ENCODE measurements around the gene CYP27B1. TPM values are rescaled to one million over a fixed set of nuclear protein-coding genes. Genes with fewer than 3 reads are reported as not detected.

Gene CYP27B1
- total RNA-seq, 1 donor = 0.45 TPM

DNA sequence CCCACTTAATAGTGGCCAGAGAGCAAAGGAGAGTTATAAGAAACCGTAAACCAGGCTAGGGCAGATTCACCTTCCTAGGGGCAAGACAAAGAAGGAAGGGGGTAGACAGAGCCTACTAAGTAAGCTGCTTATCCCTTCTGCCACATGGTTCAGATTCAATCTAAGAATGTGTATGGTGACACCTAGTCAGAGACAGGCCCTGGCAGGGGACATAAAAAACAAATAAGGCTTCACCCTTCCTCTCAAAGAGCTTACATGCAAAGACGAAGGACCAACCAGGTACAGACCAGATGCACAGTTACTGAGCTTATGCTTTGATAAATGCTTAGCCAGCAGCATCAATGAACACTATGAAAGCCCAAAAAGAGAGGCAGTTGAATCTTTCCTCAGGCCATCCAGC, 4.4 kb downstream of the CYP27B1 start:
- no peak for DNase-seq (ENCODE audit: low read depth)
- TF ChIP-seq, protein P1, sequence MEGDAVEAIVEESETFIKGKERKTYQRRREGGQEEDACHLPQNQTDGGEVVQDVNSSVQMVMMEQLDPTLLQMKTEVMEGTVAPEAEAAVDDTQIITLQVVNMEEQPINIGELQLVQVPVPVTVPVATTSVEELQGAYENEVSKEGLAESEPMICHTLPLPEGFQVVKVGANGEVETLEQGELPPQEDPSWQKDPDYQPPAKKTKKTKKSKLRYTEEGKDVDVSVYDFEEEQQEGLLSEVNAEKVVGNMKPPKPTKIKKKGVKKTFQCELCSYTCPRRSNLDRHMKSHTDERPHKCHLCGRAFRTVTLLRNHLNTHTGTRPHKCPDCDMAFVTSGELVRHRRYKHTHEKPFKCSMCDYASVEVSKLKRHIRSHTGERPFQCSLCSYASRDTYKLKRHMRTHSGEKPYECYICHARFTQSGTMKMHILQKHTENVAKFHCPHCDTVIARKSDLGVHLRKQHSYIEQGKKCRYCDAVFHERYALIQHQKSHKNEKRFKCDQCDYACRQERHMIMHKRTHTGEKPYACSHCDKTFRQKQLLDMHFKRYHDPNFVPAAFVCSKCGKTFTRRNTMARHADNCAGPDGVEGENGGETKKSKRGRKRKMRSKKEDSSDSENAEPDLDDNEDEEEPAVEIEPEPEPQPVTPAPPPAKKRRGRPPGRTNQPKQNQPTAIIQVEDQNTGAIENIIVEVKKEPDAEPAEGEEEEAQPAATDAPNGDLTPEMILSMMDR (IDR thresholded peaks at IDR 0.05; ENCODE audit: insufficient read depth, low read length) = no peak
- H3K4me3 ChIP-seq (ENCODE audit: low read depth, low read length) = no peak overlapping the region

DNA sequence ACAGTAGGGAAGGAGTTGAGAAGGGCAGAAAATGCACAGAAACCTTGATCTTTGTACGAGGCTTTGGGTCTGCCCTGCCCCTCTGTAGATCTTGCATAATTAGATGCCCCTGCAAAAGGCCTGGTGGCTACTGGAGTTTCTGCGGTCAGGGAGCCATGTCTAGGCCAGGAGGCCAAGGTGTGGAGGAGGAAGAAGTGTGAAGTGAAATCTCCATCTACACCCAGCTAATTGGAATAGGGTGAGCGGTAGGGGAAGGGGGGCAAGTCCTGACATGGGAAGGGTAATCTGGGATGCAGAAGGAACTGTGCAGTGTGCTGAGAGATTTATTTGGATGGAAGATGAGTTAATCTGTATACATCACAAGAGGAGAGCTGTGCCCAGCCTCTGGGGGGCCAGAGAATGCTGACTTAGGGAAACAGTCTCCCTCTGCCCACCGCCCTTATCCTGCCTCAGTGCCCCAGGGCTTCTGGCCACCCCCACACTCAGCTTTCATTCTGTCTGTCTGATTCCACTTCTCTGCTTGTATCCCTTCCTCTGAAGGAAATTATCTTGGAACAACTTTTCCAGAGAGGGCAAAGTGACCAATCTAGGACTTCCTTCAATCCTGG, 5.4 kb downstream of the CYP27B1 start:
- TF ChIP-seq, protein P1 (IDR thresholded peaks at IDR 0.05; ENCODE audit: insufficient read depth, low read length) = no peak
- H3K4me3 ChIP-seq (ENCODE audit: low read depth, low read length) = no peak overlapping the region
- no peak for DNase-seq (ENCODE audit: low read depth)

DNA sequence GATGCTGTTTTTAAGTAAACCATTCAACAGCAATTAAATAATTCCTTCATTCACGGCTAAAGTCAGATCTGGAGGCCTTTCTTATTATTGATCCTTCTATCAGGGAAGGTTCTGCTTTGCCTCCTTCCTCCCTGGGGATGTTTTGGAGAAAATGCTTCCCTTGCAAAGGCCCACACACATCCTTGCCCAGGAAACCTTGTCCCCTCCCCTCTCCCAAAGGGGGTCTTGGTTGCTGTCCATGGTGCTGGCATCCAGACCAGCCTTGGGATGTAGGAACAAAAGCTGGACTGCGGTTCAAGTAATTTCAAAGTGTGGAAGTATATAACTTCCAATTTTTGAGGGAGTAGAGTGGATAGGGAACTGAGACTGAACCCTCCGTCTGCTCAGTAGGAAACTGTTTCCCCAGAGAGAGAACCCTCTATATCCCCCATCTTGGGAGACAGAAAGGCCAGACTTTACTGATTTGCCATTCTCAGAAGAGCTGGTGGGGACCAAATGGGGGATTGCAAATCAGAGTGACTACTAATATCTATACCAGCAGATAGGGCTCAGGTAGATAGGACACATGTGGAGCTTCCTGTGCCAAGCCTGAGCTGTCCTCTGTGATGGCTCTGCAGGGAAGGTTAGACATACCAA, 6.4 kb downstream of the CYP27B1 start:
- no peak overlapping the region for H3K4me3 ChIP-seq (ENCODE audit: low read depth, low read length)
- DNase-seq (ENCODE audit: low read depth) = no peak
- TF ChIP-seq, protein P1 (IDR thresholded peaks at IDR 0.05; ENCODE audit: insufficient read depth, low read length) = no peak

DNA sequence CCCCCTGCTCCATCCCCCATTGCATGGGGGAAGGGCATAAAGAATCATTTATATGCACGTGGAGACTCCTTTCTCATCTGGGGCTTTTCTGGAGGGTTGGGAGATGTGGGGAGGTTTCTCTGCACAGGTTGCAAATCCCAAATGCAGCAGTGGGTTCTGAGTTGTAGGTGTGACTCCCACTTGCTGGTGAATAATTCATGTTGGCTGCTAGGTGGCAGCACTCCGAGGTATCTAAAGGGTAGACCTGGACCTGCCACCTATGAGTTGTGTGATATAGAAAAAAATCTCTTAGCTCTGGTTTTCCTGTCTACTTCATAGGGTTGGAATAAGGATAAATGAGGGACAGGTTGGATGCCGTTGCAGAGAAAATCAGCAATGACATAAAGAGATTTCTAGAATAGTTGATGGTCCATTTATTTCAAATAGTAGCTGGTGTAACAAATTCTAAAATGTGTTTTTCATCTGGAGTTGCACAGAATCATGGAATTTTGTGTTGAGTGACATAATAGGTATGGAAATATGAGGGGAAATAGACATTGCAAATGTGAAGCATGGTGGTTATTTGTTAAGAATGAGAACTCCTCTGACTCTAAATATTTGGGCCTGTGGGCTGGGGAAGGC, 7.4 kb downstream of the CYP27B1 start:
- TF ChIP-seq, protein P1 (IDR thresholded peaks at IDR 0.05; ENCODE audit: insufficient read depth, low read length) = peak; percentile 50
- DNase-seq (ENCODE audit: low read depth) = no peak
- no peak overlapping the region for H3K4me3 ChIP-seq (ENCODE audit: low read depth, low read length)

DNA sequence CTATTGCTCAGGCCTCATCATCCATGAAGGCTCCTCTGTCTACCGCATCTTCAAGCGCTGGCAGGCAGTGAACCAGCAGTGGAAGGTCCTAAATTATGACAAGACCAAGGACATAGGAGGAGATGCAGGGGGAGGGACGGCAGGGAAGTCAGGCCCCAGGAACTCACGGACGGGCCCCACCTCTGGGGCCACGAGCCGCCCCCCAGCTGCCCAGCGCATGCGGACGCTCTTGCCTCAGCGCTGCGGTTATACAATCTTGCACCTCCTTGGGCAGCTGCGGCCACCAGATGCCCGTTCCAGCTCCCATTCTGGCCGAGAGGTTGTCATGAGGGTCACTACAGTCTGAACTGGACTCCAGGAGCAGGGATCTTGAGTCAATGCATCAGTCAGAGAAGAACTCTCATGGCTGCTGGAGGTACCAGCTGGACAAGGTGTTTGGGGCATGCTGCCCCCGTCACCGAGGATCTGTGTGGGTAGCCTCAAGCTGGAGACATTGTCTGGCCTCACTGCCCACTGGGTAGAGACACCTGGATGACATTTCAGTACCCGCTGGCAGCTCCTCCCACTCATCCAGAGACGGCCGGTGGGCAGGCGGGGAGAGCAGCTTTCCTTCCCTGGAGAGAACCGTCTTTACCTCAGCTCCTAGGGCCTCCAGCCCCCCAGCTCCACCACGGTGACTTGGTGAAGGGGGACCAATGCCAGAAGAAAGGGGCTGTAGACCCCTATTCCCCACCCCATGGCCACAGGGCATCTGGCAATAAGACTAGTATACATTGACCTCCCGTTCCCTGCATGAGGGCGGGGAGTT, 8.1 kb downstream of the CYP27B1 start:
- H3K4me3 ChIP-seq (ENCODE audit: low read depth, low read length) = no peak overlapping the region
- no peak for DNase-seq (ENCODE audit: low read depth)
- TF ChIP-seq, protein P1 (IDR thresholded peaks at IDR 0.05; ENCODE audit: insufficient read depth, low read length) = no peak

DNA sequence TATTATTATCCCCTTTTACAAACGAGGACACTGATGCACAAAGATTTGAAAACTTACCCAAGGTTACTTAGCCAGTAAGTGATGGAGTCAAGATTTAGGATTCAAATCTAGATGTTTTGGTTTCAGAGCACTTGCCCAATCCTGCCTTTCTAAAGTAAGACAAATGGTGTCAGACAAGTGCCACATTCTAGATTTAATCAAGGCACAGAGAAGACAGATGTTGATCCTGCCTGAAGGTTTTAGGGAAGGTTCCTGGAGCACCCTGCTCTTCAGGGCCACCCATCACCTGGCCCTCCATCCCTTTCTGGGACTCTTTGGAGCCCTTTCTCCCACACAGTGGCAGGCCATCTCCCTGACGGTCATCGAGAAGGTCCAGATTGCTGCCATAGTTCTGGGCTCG, 9.1 kb downstream of the CYP27B1 start:
- TF ChIP-seq, protein P1 (IDR thresholded peaks at IDR 0.05; ENCODE audit: insufficient read depth, low read length) = no peak
- DNase-seq (ENCODE audit: low read depth) = no peak
- H3K4me3 ChIP-seq (ENCODE audit: low read depth, low read length) = no peak overlapping the region

Data from fibroblast of the aortic adventitia (primary cell).